Neural cell (in vitro differentiated cells): ENCODE data around the gene SLC25A52.

ENCODE experiments used
- CTCF ChIP-seq: fragments of 450-650 bp; IDR thresholded peaks from 2 replicates; pipeline ENCODE4 v1.5.1; 2014; ENCODE audit warnings: antibody characterized with exemption, mild to moderate bottlenecking, moderate library complexity; ENCODE audit not compliant: poor library complexity, severe bottlenecking
- EZH2 ChIP-seq: fragments of 200-600, 300-800 bp; shearing (Covaris generic), sonication (generic); IDR thresholded peaks from 2 replicates; pipeline ENCODE4 v1.6.1; 2014; ENCODE audit warnings: antibody characterized with exemption, low read length, borderline replicate concordance, mild to moderate bottlenecking; ENCODE audit not compliant: insufficient read depth, poor library complexity, severe bottlenecking
- POLR2AphosphoS5 ChIP-seq: IDR thresholded peaks from 2 replicates; pipeline ENCODE4 v1.6.1; 2012
- RAD21 ChIP-seq: fragments of 450-650 bp; conservative IDR thresholded peaks from 2 replicates; pipeline ENCODE4 v1.6.1; 2014; ENCODE audit warnings: antibody characterized with exemption, mild to moderate bottlenecking, moderate library complexity
- TAF1 ChIP-seq: IDR thresholded peaks from 2 replicates; pipeline ENCODE4 v1.6.1; 2012; ENCODE audit warnings: low read depth

GRCh38 chr18:31719363-31720006, 41.2 kb downstream of the SLC25A52 start:
- TF ChIP-seq CTCF (no peak), POLR2AphosphoS5 (no peak), EZH2 (no peak), RAD21 (no peak), TAF1 (no peak)
